Ishikawa (cell line): Measurements from ENCODE around the gene SLC38A9.

Source experiments
- CEBPB ChIP-seq: IDR thresholded peaks from 2 replicates; pipeline ENCODE4 v1.6.1; 2012
- CREB1 ChIP-seq: IDR thresholded peaks from 2 replicates; pipeline ENCODE4 v1.6.1; 2012; ENCODE audit warnings: low read depth
- EGR1 ChIP-seq: IDR thresholded peaks from 2 replicates; pipeline ENCODE4 v1.6.1; 2012
- EP300 ChIP-seq: IDR thresholded peaks from 2 replicates; pipeline ENCODE4 v1.6.1; 2012; ENCODE audit warnings: borderline replicate concordance
- FOXM1 ChIP-seq: IDR thresholded peaks from 2 replicates; pipeline ENCODE4 v1.6.1; 2012; ENCODE audit warnings: low read depth, borderline replicate concordance
- NFIC ChIP-seq: IDR thresholded peaks from 2 replicates; pipeline ENCODE4 v1.6.1; 2012
- RAD21 ChIP-seq: IDR thresholded peaks from 2 replicates; pipeline ENCODE4 v1.6.1; 2012; ENCODE audit warnings: low read depth
- TAF1 ChIP-seq: IDR thresholded peaks from 2 replicates; pipeline ENCODE4 v1.6.1; 2012; ENCODE audit warnings: low read depth, mild to moderate bottlenecking
- TCF12 ChIP-seq: IDR thresholded peaks from 2 replicates; pipeline ENCODE4 v1.6.1; 2012; ENCODE audit warnings: low read depth
- TEAD4 ChIP-seq: IDR thresholded peaks from 2 replicates; pipeline ENCODE4 v1.6.1; 2012
- YY1 ChIP-seq: IDR thresholded peaks from 2 replicates; pipeline ENCODE4 v1.6.1; 2012; ENCODE audit warnings: low read depth
- ZBTB7A ChIP-seq: IDR thresholded peaks from 2 replicates; pipeline ENCODE4 v1.6.1; 2012; ENCODE audit warnings: low read depth
- TF ChIP-seq, protein P1 (sequence below): IDR thresholded peaks from 2 replicates; pipeline ENCODE4 v1.6.1; 2012; ENCODE audit warnings: low read depth, mild to moderate bottlenecking
- TF ChIP-seq, protein P2 (sequence below): IDR thresholded peaks from 2 replicates; pipeline ENCODE4 v1.6.1; 2012
- TF ChIP-seq, protein P3 (sequence below): IDR thresholded peaks from 2 replicates; pipeline ENCODE4 v1.6.1; 2012

SLC38A9 gene

DNA sequence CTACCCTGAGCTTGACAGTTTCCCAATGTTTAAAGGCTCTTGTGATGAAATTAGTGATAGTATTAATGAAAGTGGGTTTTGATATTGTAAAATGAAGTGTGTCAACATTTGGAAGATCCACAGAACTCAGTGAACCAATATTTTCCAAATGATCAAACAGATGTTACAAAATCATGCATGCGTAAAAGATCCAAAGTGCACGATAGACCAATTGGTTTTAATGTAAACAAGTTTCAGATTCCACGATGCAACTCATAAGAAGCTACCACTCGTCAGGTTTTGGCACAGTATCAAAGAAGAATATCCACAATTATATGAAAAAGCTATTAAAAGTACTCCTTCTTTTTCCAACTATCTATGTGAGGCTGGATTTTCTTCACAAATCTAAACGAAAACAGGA is 82.3 kb downstream of the SLC38A9 start:
- TF ChIP-seq ZBTB7A (no peak), EGR1 (no peak), RAD21 (no peak), EP300 (no peak), FOXM1 (no peak), TAF1 (no peak)
- TF ChIP-seq, protein P1, sequence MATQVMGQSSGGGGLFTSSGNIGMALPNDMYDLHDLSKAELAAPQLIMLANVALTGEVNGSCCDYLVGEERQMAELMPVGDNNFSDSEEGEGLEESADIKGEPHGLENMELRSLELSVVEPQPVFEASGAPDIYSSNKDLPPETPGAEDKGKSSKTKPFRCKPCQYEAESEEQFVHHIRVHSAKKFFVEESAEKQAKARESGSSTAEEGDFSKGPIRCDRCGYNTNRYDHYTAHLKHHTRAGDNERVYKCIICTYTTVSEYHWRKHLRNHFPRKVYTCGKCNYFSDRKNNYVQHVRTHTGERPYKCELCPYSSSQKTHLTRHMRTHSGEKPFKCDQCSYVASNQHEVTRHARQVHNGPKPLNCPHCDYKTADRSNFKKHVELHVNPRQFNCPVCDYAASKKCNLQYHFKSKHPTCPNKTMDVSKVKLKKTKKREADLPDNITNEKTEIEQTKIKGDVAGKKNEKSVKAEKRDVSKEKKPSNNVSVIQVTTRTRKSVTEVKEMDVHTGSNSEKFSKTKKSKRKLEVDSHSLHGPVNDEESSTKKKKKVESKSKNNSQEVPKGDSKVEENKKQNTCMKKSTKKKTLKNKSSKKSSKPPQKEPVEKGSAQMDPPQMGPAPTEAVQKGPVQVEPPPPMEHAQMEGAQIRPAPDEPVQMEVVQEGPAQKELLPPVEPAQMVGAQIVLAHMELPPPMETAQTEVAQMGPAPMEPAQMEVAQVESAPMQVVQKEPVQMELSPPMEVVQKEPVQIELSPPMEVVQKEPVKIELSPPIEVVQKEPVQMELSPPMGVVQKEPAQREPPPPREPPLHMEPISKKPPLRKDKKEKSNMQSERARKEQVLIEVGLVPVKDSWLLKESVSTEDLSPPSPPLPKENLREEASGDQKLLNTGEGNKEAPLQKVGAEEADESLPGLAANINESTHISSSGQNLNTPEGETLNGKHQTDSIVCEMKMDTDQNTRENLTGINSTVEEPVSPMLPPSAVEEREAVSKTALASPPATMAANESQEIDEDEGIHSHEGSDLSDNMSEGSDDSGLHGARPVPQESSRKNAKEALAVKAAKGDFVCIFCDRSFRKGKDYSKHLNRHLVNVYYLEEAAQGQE, result no peak
- TF ChIP-seq, protein P2, sequence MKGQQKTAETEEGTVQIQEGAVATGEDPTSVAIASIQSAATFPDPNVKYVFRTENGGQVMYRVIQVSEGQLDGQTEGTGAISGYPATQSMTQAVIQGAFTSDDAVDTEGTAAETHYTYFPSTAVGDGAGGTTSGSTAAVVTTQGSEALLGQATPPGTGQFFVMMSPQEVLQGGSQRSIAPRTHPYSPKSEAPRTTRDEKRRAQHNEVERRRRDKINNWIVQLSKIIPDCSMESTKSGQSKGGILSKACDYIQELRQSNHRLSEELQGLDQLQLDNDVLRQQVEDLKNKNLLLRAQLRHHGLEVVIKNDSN, result no peak

DNA sequence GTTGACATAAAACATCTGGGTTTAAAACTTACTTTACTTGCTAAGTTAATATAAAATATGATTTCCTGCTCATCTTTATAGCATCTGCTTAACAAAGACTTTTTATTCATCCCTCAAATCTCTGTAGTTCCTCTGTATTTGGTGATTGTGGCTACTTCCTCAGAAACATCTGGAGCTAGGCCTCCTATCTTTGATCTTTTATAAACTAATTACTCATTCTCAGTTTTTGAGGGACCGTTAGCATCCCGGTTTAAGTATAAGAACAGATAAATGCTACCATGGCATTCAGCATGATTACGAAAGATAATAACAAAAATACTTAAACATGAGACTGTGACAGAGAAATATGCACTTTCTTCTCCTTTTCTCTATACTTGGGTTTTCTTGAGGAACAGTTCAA is 85.3 kb downstream of the SLC38A9 start:
- no peak for TF ChIP-seq EGR1
- TF ChIP-seq TCF12, result no peak
- no peak for TF ChIP-seq CEBPB
- TF ChIP-seq YY1, result no peak
- TF ChIP-seq, protein P3, sequence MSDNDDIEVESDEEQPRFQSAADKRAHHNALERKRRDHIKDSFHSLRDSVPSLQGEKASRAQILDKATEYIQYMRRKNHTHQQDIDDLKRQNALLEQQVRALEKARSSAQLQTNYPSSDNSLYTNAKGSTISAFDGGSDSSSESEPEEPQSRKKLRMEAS, result no peak
- no peak for TF ChIP-seq EP300
- TF ChIP-seq NFIC, result no peak

DNA sequence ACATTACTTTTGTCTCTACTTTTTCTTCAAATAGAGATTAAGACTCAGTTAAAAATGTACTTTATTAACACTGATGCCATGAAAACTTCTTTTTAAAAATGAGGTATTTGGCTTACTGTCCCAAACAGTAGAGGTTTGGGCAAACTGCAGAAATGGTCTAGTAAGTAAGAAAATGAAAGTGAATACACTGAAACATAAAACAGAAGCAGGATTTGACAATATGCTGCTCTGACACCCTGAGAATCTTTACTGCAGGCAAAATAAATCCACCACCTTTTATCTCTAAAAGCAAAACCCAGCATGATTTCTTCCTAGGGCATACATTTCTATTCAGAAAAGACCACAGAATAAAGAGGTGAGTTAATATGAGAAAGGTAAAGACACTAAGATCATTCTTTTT is 86.2 kb downstream of the SLC38A9 start:
- TF ChIP-seq FOXM1 (no peak), NFIC (no peak), EGR1 (no peak), EP300 (no peak), TCF12 (no peak)
- TF ChIP-seq, protein P3, result no peak

DNA sequence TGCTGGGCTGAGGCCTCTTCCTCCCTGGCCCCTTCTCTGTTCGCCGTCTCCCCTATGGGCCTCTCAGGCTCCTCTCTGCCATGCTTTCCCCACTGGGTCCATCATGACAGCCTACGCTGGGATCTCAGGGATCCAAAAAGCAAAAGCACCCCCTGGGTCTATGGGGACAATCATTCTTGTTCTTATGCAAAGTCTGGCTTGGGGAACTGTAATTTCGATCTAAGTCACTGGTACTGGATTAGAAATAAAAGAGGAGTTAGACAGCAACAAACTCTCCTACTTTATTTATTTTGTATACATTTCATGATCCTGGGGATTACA is 86.6 kb downstream of the SLC38A9 start:
- TF ChIP-seq RAD21, result no peak

DNA sequence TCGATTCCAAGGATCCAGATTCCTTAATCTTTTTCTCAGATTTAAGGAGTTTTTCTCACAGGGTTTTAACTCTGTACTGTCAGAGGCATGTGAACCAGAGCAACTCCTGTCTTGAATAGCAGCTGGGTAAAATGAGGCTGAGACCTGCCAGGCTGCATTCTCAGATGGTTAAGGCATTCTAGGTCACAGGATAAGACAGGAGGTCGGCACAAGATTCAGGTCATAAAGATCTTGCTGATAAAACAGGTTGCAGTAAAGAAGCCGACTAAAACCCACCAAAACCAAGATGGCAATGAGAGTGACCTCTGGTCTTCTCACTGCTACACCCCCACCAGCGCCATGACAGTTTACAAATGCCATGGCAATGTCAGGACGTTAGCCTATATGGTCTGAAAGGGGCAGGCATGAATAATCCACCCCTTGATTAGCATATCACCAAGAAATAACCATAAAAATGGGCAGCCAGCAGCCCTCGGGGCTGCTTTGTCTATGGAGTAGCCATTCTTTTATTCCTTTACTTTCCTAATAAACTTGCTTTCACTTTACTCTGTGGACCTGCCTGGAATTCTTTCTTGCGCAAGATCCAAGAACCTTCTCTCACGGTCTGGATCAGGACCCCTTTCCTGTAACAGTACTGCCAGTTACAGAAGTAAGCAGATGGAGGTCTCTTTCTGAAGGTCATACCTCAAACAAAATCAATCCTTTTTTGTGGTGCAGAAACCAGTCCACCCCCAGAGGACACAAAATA is 87.1 kb downstream of the SLC38A9 start:
- 0 out of 2 replicates have a peak, but pooled peaks have one; percentile 32 for TF ChIP-seq CEBPB
- TF ChIP-seq, protein P1, result no peak

DNA sequence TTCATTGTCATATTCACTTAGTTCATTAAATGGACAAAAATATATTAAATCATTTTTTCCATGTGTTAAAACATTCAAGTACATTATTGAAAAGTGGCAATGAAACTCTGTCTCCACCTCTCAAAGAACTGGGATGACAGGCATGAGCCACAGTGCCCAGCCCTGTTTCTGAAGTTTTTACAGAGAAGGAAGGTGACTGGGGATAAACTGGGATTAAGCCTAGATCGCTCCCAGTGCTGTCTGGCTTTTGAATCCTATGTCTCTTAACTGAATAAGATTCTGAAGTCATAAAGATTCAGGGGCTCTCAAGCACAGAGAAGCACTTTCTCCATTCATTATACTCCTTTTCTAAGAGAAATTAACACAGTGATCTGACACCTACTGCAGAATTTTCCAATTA is 88.3 kb downstream of the SLC38A9 start:
- TF ChIP-seq TEAD4, result no peak
- no peak for TF ChIP-seq TAF1
- no peak for TF ChIP-seq TCF12
- TF ChIP-seq, protein P3, result no peak
- TF ChIP-seq FOXM1, result no peak
- TF ChIP-seq ZBTB7A, result no peak
- TF ChIP-seq EGR1, result no peak
- no peak for TF ChIP-seq CEBPB
- no peak for TF ChIP-seq RAD21
- no peak for TF ChIP-seq NFIC
- TF ChIP-seq YY1, result no peak
- TF ChIP-seq CREB1, result no peak
- TF ChIP-seq, protein P1, result no peak
- TF ChIP-seq, protein P2, result no peak
- no peak for TF ChIP-seq EP300
